Activated CD4-positive, alpha-beta T cell treated with anti-CD3 and anti-CD28 coated beads, Interleukin-2, amount 50 U/mL, for 16 hours (primary cell): ENCODE data around the gene AGAP1.

Experiments used
- DNase-seq: peaks from one replicate; pipeline ENCODE4 v3.0.0-alpha.2; 2020

AGAP1 gene

GRCh38 chr2:235670974-235671787 is 177.3 kb downstream of the AGAP1 start:
- DNase-seq: no peak

- no peak for DNase-seq
Observed at GRCh38 chr2:235672720-235673119, 178.9 kb downstream of the AGAP1 start.

GRCh38 chr2:235674146-235674545 is 180.3 kb downstream of the AGAP1 start:
- DNase-seq: no peak

- DNase-seq: no peak
Observed at GRCh38 chr2:235674812-235675211, 181.0 kb downstream of the AGAP1 start.

GRCh38 chr2:235675678-235676535 is 182.1 kb downstream of the AGAP1 start:
- DNase-seq: no peak

- DNase-seq: no peak
Observed at GRCh38 chr2:235676536-235676799, 182.6 kb downstream of the AGAP1 start.

GRCh38 chr2:235677276-235677788 is 183.5 kb downstream of the AGAP1 start:
- no peak for DNase-seq

GRCh38 chr2:235677937-235678336 is 184.1 kb downstream of the AGAP1 start:
- DNase-seq: no peak

GRCh38 chr2:235678712-235679111 is 184.9 kb downstream of the AGAP1 start:
- no peak for DNase-seq

- no peak for DNase-seq
Observed at GRCh38 chr2:235679471-235679870, 185.6 kb downstream of the AGAP1 start.

GRCh38 chr2:235685024-235685721 is 191.3 kb downstream of the AGAP1 start:
- DNase-seq: no peak

- DNase-seq: no peak
Observed at GRCh38 chr2:235688511-235689426, 194.9 kb downstream of the AGAP1 start.

- no peak for DNase-seq
Observed at GRCh38 chr2:235689427-235689853, 195.6 kb downstream of the AGAP1 start.

- no peak for DNase-seq
Observed at GRCh38 chr2:235690082-235690808, 196.4 kb downstream of the AGAP1 start.

- DNase-seq: no peak
Observed at GRCh38 chr2:235690809-235691450, 197.1 kb downstream of the AGAP1 start.

- DNase-seq: no peak
Observed at GRCh38 chr2:235692076-235692475, 198.2 kb downstream of the AGAP1 start.

GRCh38 chr2:235692671-235693171 is 198.9 kb downstream of the AGAP1 start:
- DNase-seq: no peak

GRCh38 chr2:235693279-235693678 is 199.4 kb downstream of the AGAP1 start:
- DNase-seq: no peak

- DNase-seq: no peak
Observed at GRCh38 chr2:235694721-235695601, 201.1 kb downstream of the AGAP1 start.

GRCh38 chr2:235695602-235695895 is 201.7 kb downstream of the AGAP1 start:
- DNase-seq: no peak
